Activated CD4-positive, alpha-beta T cell treated with anti-CD3 and anti-CD28 coated beads for 48 hours (primary cell): ENCODE data around the gene TLN1.
A peak's percentile ranks its signal among the peaks of the same experiment; 100 is the strongest.

Source experiments
- DNase-seq: peaks from one replicate; pipeline ENCODE4 v3.0.0-alpha.2; 2020

The TLN1 gene

GRCh38 chr9:35683323-35683722 lies 48.7 kb downstream of the TLN1 start:
- DNase-seq: no peak

- no peak for DNase-seq
These were observed 49.3 kb downstream of the TLN1 start for GRCh38 chr9:35682520-35683315.

- DNase-seq: no peak
These were observed 49.9 kb downstream of the TLN1 start for GRCh38 chr9:35682051-35682450.

GRCh38 chr9:35681341-35682002 lies 50.5 kb downstream of the TLN1 start:
- no peak for DNase-seq

- DNase-seq: no peak
These were observed 51.5 kb downstream of the TLN1 start for GRCh38 chr9:35680331-35681105.

GRCh38 chr9:35679766-35680330 lies 52.1 kb downstream of the TLN1 start:
- no peak for DNase-seq

- no peak for DNase-seq
These were observed 52.9 kb downstream of the TLN1 start for GRCh38 chr9:35679091-35679490.

GRCh38 chr9:35675732-35676392 lies 56.1 kb downstream of the TLN1 start:
- peak; percentile 47 for DNase-seq

GRCh38 chr9:35675204-35675603 lies 56.8 kb downstream of the TLN1 start:
- DNase-seq: no peak

- no peak for DNase-seq
These were observed 58.0 kb downstream of the TLN1 start for GRCh38 chr9:35674025-35674361.

GRCh38 chr9:35673132-35674024 lies 58.6 kb downstream of the TLN1 start, which contains the start of gene CA9:
CA9 (plus strand) TSS chr9:35673928; CDS start chr9:35673960, 32 bp downstream.
- no peak for DNase-seq

- DNase-seq: no peak
These were observed 62.5 kb downstream of the TLN1 start for GRCh38 chr9:35669331-35670145.

GRCh38 chr9:35667939-35668338 lies 64.1 kb downstream of the TLN1 start:
- no peak for DNase-seq

- DNase-seq: no peak
These were observed 65.4 kb downstream of the TLN1 start for GRCh38 chr9:35666549-35666948.

- no peak for DNase-seq
These were observed 66.0 kb downstream of the TLN1 start for GRCh38 chr9:35666045-35666444.

- no peak for DNase-seq
These were observed 66.5 kb downstream of the TLN1 start for GRCh38 chr9:35665471-35665818.

- peak; percentile 83 for DNase-seq
These were observed 67.2 kb downstream of the TLN1 start, which contains the start of gene ARHGEF39 for GRCh38 chr9:35664531-35665470. ARHGEF39 (minus strand) TSS chr9:35665195; CDS start chr9:35665169, 26 bp downstream.

GRCh38 chr9:35662437-35662836 lies 69.6 kb downstream of the TLN1 start:
- no peak for DNase-seq

- no peak for DNase-seq
These were observed 70.1 kb downstream of the TLN1 start for GRCh38 chr9:35661756-35662350.
